Natural killer cell (primary cell): ENCODE measurements around the gene UTS2B. TPM values are rescaled to one million over a fixed set of nuclear protein-coding genes. Genes with fewer than 3 reads are reported as not detected.

Source experiments
- ATAC-seq, 3 donors: fragments of 150-1000 bp in 2 of 3; fragments of 200-7000 bp in 1 of 3; cut with Tn5 transposase; 1 replicate in 1 of 3; 2 replicates in 2 of 3; pipeline ENCODE4 v1.10.0; 2021; ENCODE audit warnings: mild to moderate bottlenecking in 2 of 3, moderate library complexity in 2 of 3
- DNase-seq, 2 donors: peaks; one replicate each; pipeline versions ENCODE4 v3.0.0 to v3.0.0-alpha.2; 2013 to 2021; ENCODE audit warnings: mixed read lengths in 1 of 2
- H3K27ac ChIP-seq: one replicate; pipeline ENCODE4 v1.5.1; 2013; ENCODE audit warnings: mild to moderate bottlenecking, low read length
- H3K27me3 ChIP-seq: one replicate; pipeline ENCODE4 v1.6.1; 2013; ENCODE audit warnings: low read length; ENCODE audit not compliant: control insufficient read depth, insufficient read depth
- H3K36me3 ChIP-seq: one replicate; pipeline ENCODE4 v1.6.1; 2013; ENCODE audit warnings: low read length; ENCODE audit not compliant: control insufficient read depth, insufficient read depth
- H3K4me1 ChIP-seq: one replicate; pipeline ENCODE4 v1.6.1; 2013; ENCODE audit warnings: low read length; ENCODE audit not compliant: control insufficient read depth, insufficient read depth
- H3K4me3 ChIP-seq: one replicate; pipeline ENCODE4 v1.5.1; 2013; ENCODE audit warnings: low read length
- H3K9me3 ChIP-seq: one replicate; pipeline ENCODE4 v1.6.1; 2013; ENCODE audit warnings: low read length; ENCODE audit not compliant: control insufficient read depth, insufficient read depth
- H3K27ac Mint-ChIP-seq, 2 donors: one replicate each; pipeline ENCODE4 v1.8.0; 2022; ENCODE audit warnings: mild to moderate bottlenecking in 2 of 2, mixed read lengths in 2 of 2, moderate library complexity in 1 of 2
- H3K27me3 Mint-ChIP-seq, 2 donors: one replicate each; pipeline ENCODE4 v1.8.0; 2022; ENCODE audit warnings: low read depth in 2 of 2, mixed read lengths in 2 of 2
- H3K36me3 Mint-ChIP-seq: one replicate; pipeline ENCODE4 v1.8.0; 2022; ENCODE audit warnings: mixed read lengths
- H3K4me1 Mint-ChIP-seq, 2 donors: one replicate each; pipeline ENCODE4 v1.8.0; 2022; ENCODE audit warnings: mixed read lengths in 2 of 2
- H3K4me3 Mint-ChIP-seq: one replicate; pipeline ENCODE4 v1.8.0; 2022; ENCODE audit warnings: mild to moderate bottlenecking, moderate library complexity, mixed read lengths
- H3K9me3 Mint-ChIP-seq, 2 donors: one replicate each; pipeline ENCODE4 v1.8.0; 2022; ENCODE audit warnings: mixed read lengths in 2 of 2
- WGBS: methylation state at CpG from one replicate; pipeline ENCODE4 v1.1.7; 2013; ENCODE audit warnings: missing lambda C conversion rate; ENCODE audit not compliant: insufficient coverage; 5-methylcytosine and 5-hydroxymethylcytosine counted together
- intact Hi-C: fragments of 100-400 bp; cut with micrococcal nuclease; formaldehyde crosslinking; loops from one replicate; pipeline ENCODE4 v1.14.2; 2022
- total RNA-seq, 4 donors: library from RNA; stranded (reverse); fragments of 120-200 nt in 1 of 4; gene quantifications; one replicate each; pipeline versions ENCODE4 v1.2.3 to v1.2.4, GENCODE V29; 2013 to 2022
- TF ChIP-seq, protein P1 (sequence below): fragments of 200-600 bp; IDR thresholded peaks from one replicate; pipeline ENCODE4 v1.8.0; 2022; ENCODE audit warnings: antibody characterized with exemption

Gene UTS2B
- total RNA-seq, 3 donors from 2014 or later (not counting 1 experiment from before 2014, with no cell fraction given) = 0.47 TPM; not detected in 2

DNA sequence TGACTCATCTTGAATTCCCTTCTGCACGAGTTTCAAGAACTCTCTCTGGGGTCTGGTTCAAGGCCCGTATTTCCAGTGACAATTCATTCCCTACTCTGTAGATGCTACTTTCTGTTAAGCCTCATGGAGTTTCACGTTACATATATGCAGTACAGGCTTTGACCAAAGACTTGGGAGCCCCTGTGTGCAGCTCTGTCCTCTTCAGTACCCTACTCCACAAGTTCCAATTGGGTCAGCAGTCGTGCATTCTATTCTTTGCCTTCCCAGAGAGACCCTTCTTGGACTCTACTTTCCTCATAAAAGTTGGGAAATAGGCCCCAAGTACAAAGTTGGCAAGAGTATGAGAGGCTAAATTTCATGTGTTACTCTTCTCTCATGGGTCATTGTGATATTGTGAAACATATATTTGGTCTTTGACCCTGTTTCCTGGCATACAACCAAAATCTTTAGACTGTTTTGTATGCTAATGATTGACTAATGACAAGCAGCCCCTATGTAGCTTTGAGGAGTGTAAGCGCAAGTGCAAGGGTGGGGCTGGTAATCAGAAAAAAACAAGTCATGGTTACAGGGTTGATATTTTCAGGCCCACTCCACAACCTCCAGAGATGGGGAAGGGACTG is 16.1 kb downstream of the UTS2B start:
- no peak overlapping the region for H3K4me3 Mint-ChIP-seq
- intact Hi-C loops = no loop called here
- no peak for ATAC-seq

DNA sequence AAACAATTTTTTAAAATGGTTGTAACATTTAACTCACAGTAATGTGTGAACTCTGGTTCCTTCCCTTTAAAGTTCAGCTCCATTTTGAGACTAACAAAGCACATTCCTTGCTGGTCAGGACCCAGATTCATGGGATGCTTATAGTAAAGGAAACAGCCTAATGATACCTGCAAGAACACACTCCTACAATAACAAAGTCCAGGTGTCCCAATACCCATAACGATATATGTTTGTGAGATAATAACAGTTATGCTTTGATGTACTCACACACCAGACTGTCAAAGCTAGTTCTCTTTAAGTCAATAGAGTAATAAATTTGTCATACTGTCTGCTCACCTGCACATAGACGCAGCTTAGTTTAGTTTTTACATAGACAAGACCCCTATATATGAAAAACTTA is 17.0 kb downstream of the UTS2B start:
- Histone ChIP-seq H3K36me3 (no peaks in the 10 kb centered on the region), H3K4me3 (no peak overlapping the region), H3K9me3 (no peaks in the 10 kb centered on the region), H3K27me3 (no peaks in the 10 kb centered on the region), H3K27ac (no peak overlapping the region), H3K4me1 (no peaks in the 10 kb centered on the region)
- H3K27me3 Mint-ChIP-seq = peaks cover 0 to 7% of the 10 kb centered on the region in 2 donors
- H3K36me3 Mint-ChIP-seq = no peaks in the 10 kb centered on the region
- no peaks in the 10 kb centered on the region for H3K4me1 Mint-ChIP-seq
- DNase-seq (no peak), ATAC-seq (no peak)
- no peaks in the 10 kb centered on the region for H3K9me3 Mint-ChIP-seq
- TF ChIP-seq, protein P1, sequence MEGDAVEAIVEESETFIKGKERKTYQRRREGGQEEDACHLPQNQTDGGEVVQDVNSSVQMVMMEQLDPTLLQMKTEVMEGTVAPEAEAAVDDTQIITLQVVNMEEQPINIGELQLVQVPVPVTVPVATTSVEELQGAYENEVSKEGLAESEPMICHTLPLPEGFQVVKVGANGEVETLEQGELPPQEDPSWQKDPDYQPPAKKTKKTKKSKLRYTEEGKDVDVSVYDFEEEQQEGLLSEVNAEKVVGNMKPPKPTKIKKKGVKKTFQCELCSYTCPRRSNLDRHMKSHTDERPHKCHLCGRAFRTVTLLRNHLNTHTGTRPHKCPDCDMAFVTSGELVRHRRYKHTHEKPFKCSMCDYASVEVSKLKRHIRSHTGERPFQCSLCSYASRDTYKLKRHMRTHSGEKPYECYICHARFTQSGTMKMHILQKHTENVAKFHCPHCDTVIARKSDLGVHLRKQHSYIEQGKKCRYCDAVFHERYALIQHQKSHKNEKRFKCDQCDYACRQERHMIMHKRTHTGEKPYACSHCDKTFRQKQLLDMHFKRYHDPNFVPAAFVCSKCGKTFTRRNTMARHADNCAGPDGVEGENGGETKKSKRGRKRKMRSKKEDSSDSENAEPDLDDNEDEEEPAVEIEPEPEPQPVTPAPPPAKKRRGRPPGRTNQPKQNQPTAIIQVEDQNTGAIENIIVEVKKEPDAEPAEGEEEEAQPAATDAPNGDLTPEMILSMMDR = no peak
- WGBS = no CpG with 5 or more reads among the region's 2 CpGs
- no peak overlapping the region for H3K27ac Mint-ChIP-seq
- intact Hi-C loops = no loop called here
- H3K4me3 Mint-ChIP-seq = no peak overlapping the region

More for the DNA sequence above, 16.1 kb downstream of the UTS2B start:
- no peak for DNase-seq
- TF ChIP-seq, protein P1 = no peak
- Histone ChIP-seq H3K27ac (no peak overlapping the region), H3K36me3 (no peaks in the 10 kb centered on the region), H3K4me3 (no peak overlapping the region), H3K9me3 (no peaks in the 10 kb centered on the region), H3K27me3 (no peaks in the 10 kb centered on the region), H3K4me1 (no peaks in the 10 kb centered on the region)
- Mint-ChIP-seq H3K9me3 (no peaks in the 10 kb centered on the region), H3K27me3 (peaks cover 0 to 7% of the 10 kb centered on the region in 2 donors), H3K36me3 (no peaks in the 10 kb centered on the region), H3K4me1 (no peaks in the 10 kb centered on the region), H3K27ac (no peak overlapping the region)
- 84% methylated on average over 5 of the region's 5 CpGs for WGBS

DNA sequence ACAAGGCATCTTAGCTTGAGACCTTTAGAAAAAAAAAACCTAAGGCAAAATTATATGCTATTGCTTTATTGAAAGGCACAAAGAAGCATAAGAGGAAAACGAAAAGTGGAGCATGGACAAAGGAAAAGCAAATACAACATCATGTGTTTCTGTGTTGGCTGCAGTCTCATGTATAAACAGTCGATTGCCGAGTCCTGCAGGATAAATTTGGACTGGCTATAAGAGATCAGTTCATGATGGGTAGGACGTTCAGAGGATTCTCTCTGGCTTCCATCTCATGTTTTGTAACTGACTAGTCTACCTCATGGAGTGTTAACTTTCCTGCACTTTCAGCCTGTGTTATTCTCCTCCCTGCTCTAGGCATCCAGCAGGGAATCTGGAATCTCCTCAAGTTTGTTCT is 23.0 kb downstream of the UTS2B start:
- WGBS = 96% methylated on average over 4 of the region's 4 CpGs
- no peaks in the 10 kb centered on the region for H3K36me3 Mint-ChIP-seq
- intact Hi-C loops = no loop called here

More for the DNA sequence above, 23.0 kb downstream of the UTS2B start:
- no peaks in the 10 kb centered on the region for H3K9me3 Mint-ChIP-seq
- ATAC-seq (no peak), DNase-seq (no peak)
- Histone ChIP-seq H3K27me3 (no peaks in the 10 kb centered on the region), H3K4me3 (no peak overlapping the region), H3K36me3 (no peaks in the 10 kb centered on the region), H3K9me3 (no peaks in the 10 kb centered on the region), H3K27ac (no peak overlapping the region), H3K4me1 (no peaks in the 10 kb centered on the region)
- TF ChIP-seq, protein P1 = no peak
- H3K27ac Mint-ChIP-seq = no peak overlapping the region
- H3K4me1 Mint-ChIP-seq = no peaks in the 10 kb centered on the region
- H3K27me3 Mint-ChIP-seq = peaks cover 2 to 4% of the 10 kb centered on the region in 2 donors
- H3K4me3 Mint-ChIP-seq = no peak overlapping the region
